Neural cell (in vitro differentiated cells): ENCODE data around the gene PTPRB. TPM values are rescaled to one million over a fixed set of nuclear protein-coding genes. Genes with fewer than 3 reads are reported as not detected.

Source experiments
- H2AFZ ChIP-seq: fragments of 200-600, 300-800 bp; sonication (generic), shearing (Covaris generic); 2 replicates; pipeline ENCODE4 v1.6.0; 2014; ENCODE audit warnings: low read depth, mild to moderate bottlenecking, antibody characterized with exemption, low read length, moderate library complexity
- H3F3A ChIP-seq: fragments of 200-600 bp; shearing (Covaris generic); 2 replicates; pipeline ENCODE4 v1.6.1; 2016; ENCODE audit warnings: mild to moderate bottlenecking, moderate library complexity, mixed read lengths, antibody characterized with exemption, low read length; ENCODE audit not compliant: insufficient read depth, poor library complexity, severe bottlenecking
- H3K27ac ChIP-seq: fragments of 200-600, 300-800 bp; sonication (generic), shearing (Covaris generic); 2 replicates; pipeline ENCODE4 v1.5.1; 2014; ENCODE audit warnings: mild to moderate bottlenecking, low read length, moderate library complexity
- H3K27me3 ChIP-seq: fragments of 300-800, 200-600 bp; sonication (generic), shearing (Covaris generic); 2 replicates; pipeline ENCODE4 v1.6.0; 2014; ENCODE audit warnings: mild to moderate bottlenecking, low read depth, low read length, moderate library complexity; ENCODE audit not compliant: insufficient read depth
- H3K36me3 ChIP-seq: fragments of 300-800, 200-600 bp; sonication (generic), shearing (Covaris generic); 2 replicates; pipeline ENCODE4 v1.5.1; 2014; ENCODE audit warnings: mild to moderate bottlenecking, antibody characterized with exemption, low read length, moderate library complexity; ENCODE audit not compliant: insufficient read depth
- H3K4me2 ChIP-seq: fragments of 300-800, 200-600 bp; sonication (generic), shearing (Covaris generic); 2 replicates; pipeline ENCODE4 v1.6.0; 2014; ENCODE audit warnings: mild to moderate bottlenecking, low read length
- H3K4me3 ChIP-seq: fragments of 300-800, 200-600 bp; sonication (generic), shearing (Covaris generic); 2 replicates; pipeline ENCODE4 v1.5.1; 2014; ENCODE audit warnings: mild to moderate bottlenecking, low read length, moderate library complexity
- H3K79me2 ChIP-seq: fragments of 200-600 bp; shearing (Covaris generic); replicated peaks from 2 replicates; pipeline ENCODE4 v1.6.0; 2014; ENCODE audit warnings: mild to moderate bottlenecking, low read length, moderate library complexity; ENCODE audit not compliant: insufficient read depth
- H3K9ac ChIP-seq: fragments of 300-800, 200-600 bp; sonication (generic), shearing (Covaris generic); 2 replicates; pipeline ENCODE4 v1.6.1; 2016; ENCODE audit warnings: mild to moderate bottlenecking, low read length, mixed read lengths
- H3K9me2 ChIP-seq: fragments of 200-600 bp; shearing (Covaris generic); 2 replicates; pipeline ENCODE4 v1.6.1; 2016; ENCODE audit warnings: mild to moderate bottlenecking, low read length, mixed read lengths; ENCODE audit not compliant: insufficient read depth
- H3K9me3 ChIP-seq: fragments of 200-600, 300-800 bp; sonication (generic), shearing (Covaris generic); 2 replicates; pipeline ENCODE4 v1.6.1; 2016; ENCODE audit warnings: mild to moderate bottlenecking, mixed run types, low read length, moderate library complexity, mixed read lengths
- H4K20me1 ChIP-seq: fragments of 200-600 bp; shearing (Covaris generic); 2 replicates; pipeline ENCODE4 v1.6.1; 2016; ENCODE audit warnings: mild to moderate bottlenecking, mixed run types; ENCODE audit not compliant: insufficient read depth
- CTCF ChIP-seq: fragments of 450-650 bp; IDR thresholded peaks from 2 replicates; pipeline ENCODE4 v1.5.1; 2014; ENCODE audit warnings: antibody characterized with exemption, mild to moderate bottlenecking, moderate library complexity; ENCODE audit not compliant: poor library complexity, severe bottlenecking
- EP300 ChIP-seq: fragments of 450-650 bp; conservative IDR thresholded peaks from 2 replicates; pipeline ENCODE4 v1.6.1; 2014; ENCODE audit warnings: antibody characterized with exemption, mild to moderate bottlenecking, moderate library complexity; ENCODE audit not compliant: poor library complexity, severe bottlenecking
- EZH2 ChIP-seq: fragments of 200-600, 300-800 bp; shearing (Covaris generic), sonication (generic); IDR thresholded peaks from 2 replicates; pipeline ENCODE4 v1.6.1; 2014; ENCODE audit warnings: antibody characterized with exemption, low read length, borderline replicate concordance, mild to moderate bottlenecking; ENCODE audit not compliant: insufficient read depth, poor library complexity, severe bottlenecking
- MXI1 ChIP-seq: fragments of 450-650 bp; conservative IDR thresholded peaks from 2 replicates; pipeline ENCODE4 v1.6.1; 2014; ENCODE audit warnings: antibody characterized with exemption, mild to moderate bottlenecking; ENCODE audit not compliant: poor library complexity, severe bottlenecking
- POLR2AphosphoS5 ChIP-seq: IDR thresholded peaks from 2 replicates; pipeline ENCODE4 v1.6.1; 2012
- RAD21 ChIP-seq: fragments of 450-650 bp; conservative IDR thresholded peaks from 2 replicates; pipeline ENCODE4 v1.6.1; 2014; ENCODE audit warnings: antibody characterized with exemption, mild to moderate bottlenecking, moderate library complexity
- REST ChIP-seq: IDR thresholded peaks from 2 replicates; pipeline ENCODE4 v1.6.1; 2012; ENCODE audit warnings: borderline replicate concordance
- SMC3 ChIP-seq: fragments of 450-650 bp; conservative IDR thresholded peaks from 2 replicates; pipeline ENCODE4 v1.6.1; 2014; ENCODE audit warnings: antibody characterized with exemption, mild to moderate bottlenecking, moderate library complexity; ENCODE audit not compliant: poor library complexity
- TAF1 ChIP-seq: IDR thresholded peaks from 2 replicates; pipeline ENCODE4 v1.6.1; 2012; ENCODE audit warnings: low read depth
- polyA plus RNA-seq: library from polyadenylated mRNA; depleted of rRNA; stranded (reverse); fragments of >200 nt; gene quantifications from 2 replicates; pipeline ENCODE4 v1.2.3, GENCODE V29; 2014

PTPRB gene
- polyA plus RNA-seq, 1 donor from 2014 or later = 0.26 TPM

- no peak overlapping the region for H3K4me2 ChIP-seq
- H3K27ac ChIP-seq = no peak overlapping the region
- no peaks in the 10 kb centered on the region for H4K20me1 ChIP-seq
- H2AFZ ChIP-seq = no peak overlapping the region
- TF ChIP-seq MXI1 = no peak
- no peak for TF ChIP-seq RAD21
- no peak for TF ChIP-seq SMC3
- TF ChIP-seq EP300 = no peak
- no peak for TF ChIP-seq TAF1
- no peak for TF ChIP-seq REST
- no peak for TF ChIP-seq EZH2
- no peak for TF ChIP-seq POLR2AphosphoS5
- no peak for TF ChIP-seq CTCF
- no peaks in the 10 kb centered on the region for H3K27me3 ChIP-seq
- no peaks in the 10 kb centered on the region for H3F3A ChIP-seq
- no peaks in the 10 kb centered on the region for H3K9me2 ChIP-seq
- H3K9me3 ChIP-seq = no peaks in the 10 kb centered on the region
- H3K4me3 ChIP-seq = no peak overlapping the region
- no peak overlapping the region for H3K9ac ChIP-seq
- H3K79me2 ChIP-seq = no peaks in the 10 kb centered on the region
- H3K36me3 ChIP-seq = no peaks in the 10 kb centered on the region
Observed at GRCh38 chr12:70628701-70629480, 8.3 kb downstream of the PTPRB start.

- Histone ChIP-seq H3K9ac (no peak overlapping the region), H3F3A (no peaks in the 10 kb centered on the region), H3K9me2 (no peaks in the 10 kb centered on the region), H2AFZ (no peak overlapping the region), H3K4me3 (no peak overlapping the region), H3K27me3 (no peaks in the 10 kb centered on the region), H4K20me1 (no peaks in the 10 kb centered on the region), H3K27ac (no peak overlapping the region), H3K79me2 (no peaks in the 10 kb centered on the region), H3K36me3 (no peaks in the 10 kb centered on the region), H3K9me3 (no peaks in the 10 kb centered on the region), H3K4me2 (no peak overlapping the region)
- TF ChIP-seq TAF1 (no peak), POLR2AphosphoS5 (no peak), EP300 (no peak), MXI1 (no peak), EZH2 (no peak), SMC3 (no peak), CTCF (no peak), REST (no peak), RAD21 (no peak)
Observed at GRCh38 chr12:70627677-70628076, 9.6 kb downstream of the PTPRB start.
